ENCODE results near the gene QKI.
"Not testable (repeated sequence)": the region's sequence is repeated elsewhere in the genome, so short reads cannot be mapped to it uniquely, and the experiment has no call there.

QKI gene

GRCh38 chr6:163414946-163415619 lies 565 bp downstream of the QKI start:
- DNase-seq (ENCODE audit: low read depth) = no peak

GRCh38 chr6:163415620-163416556 lies 1.4 kb downstream of the QKI start:
- DNase-seq (ENCODE audit: low read depth) = no peak

- DNase-seq (ENCODE audit: low read depth) = no peak
These were observed 2.2 kb downstream of the QKI start for GRCh38 chr6:163416557-163417253.

DNA sequence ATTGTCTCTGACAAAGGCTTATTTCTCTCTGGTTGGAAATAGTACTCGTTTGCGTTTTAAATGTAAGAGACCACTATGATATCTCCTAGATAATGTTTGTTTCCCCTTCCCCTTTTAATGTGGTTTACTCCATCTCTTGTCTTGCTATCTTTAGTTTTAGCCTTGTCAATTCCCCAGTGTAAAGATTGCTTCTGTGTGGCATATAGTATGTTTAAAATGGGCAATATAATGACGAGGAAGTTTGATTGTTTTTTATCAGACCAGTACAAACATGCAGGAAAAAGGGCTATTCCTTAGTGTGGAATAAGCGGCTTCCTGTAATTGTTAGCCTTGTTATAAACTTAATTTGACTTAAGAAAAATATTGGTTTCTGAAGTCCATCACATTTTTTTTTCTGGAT lies 3.1 kb downstream of the QKI start:
- no peak for DNase-seq (ENCODE audit: low read depth)

DNA sequence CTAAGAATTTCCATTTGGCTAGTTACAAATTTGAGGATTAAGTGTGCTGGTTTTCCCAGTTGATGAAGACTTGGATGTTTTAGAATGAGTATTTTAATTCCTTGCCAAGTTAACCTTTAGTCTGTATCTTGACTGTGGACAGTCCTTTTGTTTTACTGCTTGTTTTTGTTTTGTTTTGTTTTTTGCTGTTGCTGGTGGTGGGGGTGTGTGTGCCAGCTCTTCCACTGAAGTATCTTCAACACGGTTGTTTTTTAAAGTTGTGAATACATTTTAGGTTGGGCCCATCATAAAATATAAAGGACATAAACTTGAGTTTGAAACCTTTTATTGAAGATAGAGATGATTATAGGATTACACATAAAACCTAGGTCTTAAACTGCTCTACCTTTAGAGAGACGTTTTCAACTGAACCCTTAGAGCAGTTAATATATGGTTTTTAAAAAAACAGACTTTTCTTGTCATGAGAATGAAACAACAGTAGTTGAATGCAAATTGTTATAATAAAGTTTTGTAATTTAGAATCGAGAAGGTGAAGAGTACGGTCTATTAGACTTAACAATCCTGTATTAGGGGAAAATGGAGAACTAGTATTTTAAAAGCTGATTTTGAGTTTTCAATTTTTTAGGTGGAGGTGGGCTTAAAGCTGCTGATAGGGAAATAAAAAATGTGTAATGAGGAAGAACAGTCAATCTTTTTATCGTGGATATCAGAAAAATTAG lies 4.0 kb downstream of the QKI start:
- no peak for DNase-seq (ENCODE audit: low read depth)

DNA sequence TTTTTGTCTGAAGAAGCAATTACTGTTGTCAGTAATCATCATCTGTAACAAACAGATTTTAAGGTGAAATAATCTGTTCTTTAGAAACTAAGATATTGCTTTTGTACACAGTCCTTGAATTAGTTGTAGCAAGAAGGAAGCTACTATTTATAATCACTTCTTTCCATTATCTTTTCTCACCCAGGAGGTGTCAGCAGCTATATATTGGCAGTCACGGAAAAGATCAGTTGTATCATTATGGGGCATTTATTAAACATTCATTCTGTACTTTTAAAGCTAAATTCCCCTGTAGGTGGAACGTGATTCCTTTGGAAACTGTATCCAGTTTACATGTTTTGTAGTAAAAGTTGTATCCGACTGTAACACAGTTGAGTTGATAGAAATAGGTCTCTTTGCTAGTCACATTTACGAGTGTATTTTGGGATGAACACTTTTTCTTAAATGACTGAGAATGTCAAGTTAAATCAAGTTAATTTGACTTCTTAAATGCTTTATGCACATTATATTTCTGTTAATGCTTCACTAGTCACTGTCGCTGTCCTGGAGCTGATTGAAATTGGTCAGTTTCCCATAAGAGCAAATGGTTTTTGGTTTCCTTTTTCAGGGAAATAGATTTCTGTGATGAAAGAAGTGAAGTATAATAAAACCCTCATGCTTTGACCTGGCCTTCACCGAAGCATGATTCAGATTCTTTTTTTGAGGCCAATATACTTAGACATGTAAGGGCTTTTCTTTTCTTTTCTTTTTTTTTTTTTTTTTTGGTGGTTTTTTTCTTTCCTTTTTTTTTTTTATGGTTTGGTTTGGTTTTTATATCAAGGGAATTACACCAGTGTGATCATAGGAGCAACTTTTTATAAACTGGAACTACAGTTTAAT lies 5.1 kb downstream of the QKI start:
- DNase-seq (ENCODE audit: low read depth) = no peak

GRCh38 chr6:163420289-163420614 lies 5.7 kb downstream of the QKI start:
- DNase-seq (ENCODE audit: low read depth) = no peak

GRCh38 chr6:163422550-163422949 lies 8.0 kb downstream of the QKI start:
- DNase-seq (ENCODE audit: low read depth) = no peak

GRCh38 chr6:163423696-163424095 lies 9.2 kb downstream of the QKI start:
- no peak for DNase-seq (ENCODE audit: low read depth)

DNA sequence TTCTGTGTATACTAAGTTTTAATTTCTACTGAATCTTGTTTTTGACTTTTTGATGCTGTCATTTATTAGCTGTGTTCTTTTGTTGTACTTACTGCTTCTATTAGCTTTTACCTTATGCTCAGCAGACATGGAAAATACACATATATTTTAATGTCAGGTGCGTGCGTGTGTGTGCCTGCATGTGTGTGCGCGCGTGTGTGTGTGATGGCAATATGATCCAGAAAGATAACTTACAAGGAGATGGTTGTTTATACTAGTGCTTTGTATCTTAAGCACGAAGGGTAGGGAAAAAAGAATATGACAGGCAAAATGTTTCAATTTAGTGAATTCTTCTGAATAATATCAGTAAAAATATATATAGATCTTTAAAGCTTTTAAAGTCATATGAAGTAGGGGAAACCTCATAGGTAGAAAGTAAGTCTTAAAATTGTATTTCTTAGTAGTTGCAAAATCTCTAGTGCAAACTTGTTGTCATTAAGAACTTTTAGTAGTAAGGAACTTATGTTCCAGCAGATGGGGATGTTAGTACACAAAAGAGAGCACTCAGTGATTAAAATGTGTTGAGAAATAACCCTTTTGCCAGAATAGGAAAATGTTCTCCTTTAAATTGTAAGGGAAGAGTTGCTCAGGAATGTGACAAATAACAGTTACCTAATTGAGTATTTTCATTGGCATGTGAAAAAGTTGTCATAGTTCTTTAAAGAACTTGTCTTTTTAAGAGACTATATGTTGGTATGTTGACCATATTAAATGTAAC lies 13.2 kb downstream of the QKI start:
- DNase-seq (ENCODE audit: low read depth) = no peak

- DNase-seq (ENCODE audit: low read depth) = no peak
These were observed 13.9 kb downstream of the QKI start for GRCh38 chr6:163428373-163428772.

DNA sequence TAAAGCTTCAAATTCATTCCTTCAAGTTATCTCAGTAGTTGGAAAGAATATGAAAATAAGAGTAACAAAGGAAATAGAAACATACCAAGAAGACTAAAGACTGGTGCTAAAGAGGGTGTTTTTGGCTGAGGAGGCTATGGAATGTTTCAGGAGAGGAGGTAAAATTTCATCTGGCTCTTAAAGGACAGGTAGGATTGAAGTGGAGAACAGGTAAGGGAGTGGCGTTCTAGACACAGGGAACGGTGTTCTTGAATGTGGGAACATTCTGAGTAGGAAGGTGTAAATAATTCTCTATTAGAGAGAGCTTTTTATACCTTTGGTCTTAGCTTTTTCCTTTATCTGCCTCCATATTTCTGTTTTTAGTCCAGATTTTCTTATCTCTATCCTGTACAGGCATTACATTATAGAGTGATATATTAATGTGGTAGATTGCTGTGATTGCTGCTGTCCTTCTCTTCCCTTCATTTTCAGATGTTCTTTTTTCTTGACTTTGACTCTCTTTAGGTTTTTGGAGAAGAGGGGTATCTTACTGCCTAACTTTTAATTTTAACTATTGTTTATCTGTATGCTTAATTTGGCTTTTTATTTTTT lies 15.4 kb downstream of the QKI start:
- DNase-seq (ENCODE audit: low read depth) = no peak

GRCh38 chr6:163432300-163432699 lies 17.8 kb downstream of the QKI start:
- DNase-seq (ENCODE audit: low read depth) = no peak

- not testable (repeated sequence) for DNase-seq (ENCODE audit: low read depth)
These were observed 19.0 kb downstream of the QKI start for GRCh38 chr6:163433486-163433885.

GRCh38 chr6:163435023-163435422 lies 20.5 kb downstream of the QKI start:
- no peak for DNase-seq (ENCODE audit: low read depth)

GRCh38 chr6:163436843-163437242 lies 22.3 kb downstream of the QKI start:
- DNase-seq (ENCODE audit: low read depth) = no peak

DNA sequence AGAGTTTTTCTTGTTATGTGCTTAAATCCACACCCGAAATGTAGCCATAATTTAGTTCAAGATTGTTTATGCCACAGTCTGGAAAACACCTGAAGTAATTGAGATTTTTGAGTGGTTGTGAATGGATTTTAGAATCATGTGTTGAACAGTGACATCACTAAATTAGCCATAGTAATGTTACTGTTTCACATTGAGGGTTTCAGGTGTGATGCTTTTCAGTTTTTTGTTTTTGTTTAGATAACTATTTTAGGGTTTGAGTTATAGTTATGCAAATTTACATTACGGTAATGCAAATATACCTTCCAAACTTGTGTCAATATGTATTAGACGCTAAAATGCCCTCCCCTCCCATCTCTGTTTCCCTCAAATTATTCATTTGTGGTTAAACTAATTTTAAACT lies 22.9 kb downstream of the QKI start:
- no peak for DNase-seq (ENCODE audit: low read depth)

DNA sequence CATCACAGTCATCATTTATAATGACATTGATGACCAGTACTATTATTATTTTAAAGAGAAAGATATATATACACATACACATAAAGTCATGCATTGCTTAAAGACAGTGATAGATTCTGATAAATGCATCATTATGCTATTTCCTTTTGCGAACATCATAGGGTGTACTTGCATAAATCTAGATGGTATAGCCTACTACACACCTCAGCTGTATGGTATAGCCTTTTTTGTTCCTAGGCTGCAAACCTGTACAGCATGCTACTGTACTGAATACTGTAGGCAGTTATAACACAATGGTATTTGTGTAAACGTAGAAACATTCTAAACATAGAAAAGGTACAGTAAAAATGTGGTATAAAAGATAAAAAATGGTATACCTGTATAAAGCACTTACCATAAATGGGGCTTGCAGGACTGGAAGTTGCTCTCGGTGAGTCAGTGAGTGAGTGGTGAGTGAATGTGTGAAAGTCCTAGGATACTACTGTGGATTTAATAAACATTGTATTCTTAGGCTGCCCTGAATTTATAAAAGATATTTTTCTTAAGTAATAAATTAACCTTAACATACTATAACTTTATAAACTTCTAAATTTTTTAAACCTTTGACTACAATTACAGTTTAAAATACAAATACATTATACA lies 23.9 kb downstream of the QKI start:
- DNase-seq (ENCODE audit: low read depth) = no peak

DNA sequence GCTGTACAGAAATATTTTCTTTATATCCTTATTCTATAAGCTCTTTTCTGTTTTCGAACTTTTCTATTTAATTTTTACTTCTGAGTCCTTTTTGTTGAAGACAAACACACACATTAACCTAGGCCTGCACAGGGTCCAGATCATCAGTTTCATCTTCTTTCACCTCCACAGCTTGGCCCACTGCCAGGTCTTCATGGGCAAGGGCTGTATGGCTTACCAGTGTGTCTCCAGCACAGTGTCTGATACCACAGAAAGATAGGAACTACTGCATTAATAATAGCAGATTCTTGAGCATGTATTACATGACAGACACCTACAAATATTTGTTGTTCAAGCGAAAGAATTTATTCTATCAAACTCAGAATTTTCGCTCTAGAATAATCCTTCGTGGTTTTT lies 24.4 kb downstream of the QKI start:
- DNase-seq (ENCODE audit: low read depth) = no peak

GRCh38 chr6:163439390-163439789 lies 24.9 kb downstream of the QKI start:
- DNase-seq (ENCODE audit: low read depth) = not testable (repeated sequence)

Data from GM04503 (cell line).